AG04450 (cell line): ENCODE data around the gene PLAC8. TPM values are rescaled to one million over a fixed set of nuclear protein-coding genes. Genes with fewer than 3 reads are reported as not detected.

Source experiments
- CTCF ChIA-PET: fragments of 300-600, 350-600 bp; formaldehyde crosslinking; extraction: SDS; loops from one replicate; lab custom pipeline; 2022; ENCODE audit warnings: antibody characterized with exemption, inconsistent platforms; lab: Charles Lee
- POLR2A ChIA-PET: fragments of 350-600 bp; formaldehyde crosslinking; extraction: SDS; loops from one replicate; lab custom pipeline; 2021; ENCODE audit warnings: antibody characterized with exemption, inconsistent platforms; lab: Yijun Ruan, JAX
- DNase-seq: peaks from one replicate; pipeline ENCODE4 v3.0.0-alpha.2; 2011; ENCODE audit warnings: low read depth, low spot score
- H3K27ac ChIP-seq: one replicate; pipeline ENCODE4 v1.5.1; 2012; ENCODE audit warnings: low read depth, low read length, control low read depth
- H3K27me3 ChIP-seq: one replicate; pipeline ENCODE4 v1.6.0; 2012; ENCODE audit warnings: low read length; ENCODE audit not compliant: control insufficient read depth, insufficient read depth
- H3K4me3 ChIP-seq: 2 replicates; pipeline ENCODE4 v1.5.1; 2011; ENCODE audit warnings: mild to moderate bottlenecking, low read depth, low read length, control low read depth
- H3K9me3 ChIP-seq: 2 replicates; pipeline ENCODE4 v1.5.1; 2012; ENCODE audit warnings: low read length; ENCODE audit not compliant: control insufficient read depth, insufficient read depth
- polyA plus RNA-seq: library from polyadenylated mRNA; depleted of rRNA; stranded (reverse); fragments of >200 nt; gene quantifications from 2 replicates; pipeline ENCODE4 v1.2.3, GENCODE V29; 2011
- TF ChIP-seq, protein P1 (sequence below): IDR thresholded peaks from 2 replicates; pipeline ENCODE4 v1.5.1; 2011; ENCODE audit warnings: low read depth, low read length, control low read depth, inconsistent platforms

PLAC8 gene
- polyA plus RNA-seq, 1 experiment, result 0.11 TPM

GRCh38 chr4:83132065-83132464, 17.5 kb upstream of the PLAC8 start:
- Histone ChIP-seq H3K27me3 (no peaks in the 10 kb centered on the region), H3K27ac (no peak overlapping the region), H3K9me3 (no peaks in the 10 kb centered on the region), H3K4me3 (no peak overlapping the region)
- no peak for DNase-seq
- ChIA-PET POLR2A (no interaction called here), CTCF (interaction anchor here (1.2 kb wide), 1 partner anchor 22 kb away, joined by 7 read pairs; no protein-coding TSS in a partner anchor)
- TF ChIP-seq, protein P1, sequence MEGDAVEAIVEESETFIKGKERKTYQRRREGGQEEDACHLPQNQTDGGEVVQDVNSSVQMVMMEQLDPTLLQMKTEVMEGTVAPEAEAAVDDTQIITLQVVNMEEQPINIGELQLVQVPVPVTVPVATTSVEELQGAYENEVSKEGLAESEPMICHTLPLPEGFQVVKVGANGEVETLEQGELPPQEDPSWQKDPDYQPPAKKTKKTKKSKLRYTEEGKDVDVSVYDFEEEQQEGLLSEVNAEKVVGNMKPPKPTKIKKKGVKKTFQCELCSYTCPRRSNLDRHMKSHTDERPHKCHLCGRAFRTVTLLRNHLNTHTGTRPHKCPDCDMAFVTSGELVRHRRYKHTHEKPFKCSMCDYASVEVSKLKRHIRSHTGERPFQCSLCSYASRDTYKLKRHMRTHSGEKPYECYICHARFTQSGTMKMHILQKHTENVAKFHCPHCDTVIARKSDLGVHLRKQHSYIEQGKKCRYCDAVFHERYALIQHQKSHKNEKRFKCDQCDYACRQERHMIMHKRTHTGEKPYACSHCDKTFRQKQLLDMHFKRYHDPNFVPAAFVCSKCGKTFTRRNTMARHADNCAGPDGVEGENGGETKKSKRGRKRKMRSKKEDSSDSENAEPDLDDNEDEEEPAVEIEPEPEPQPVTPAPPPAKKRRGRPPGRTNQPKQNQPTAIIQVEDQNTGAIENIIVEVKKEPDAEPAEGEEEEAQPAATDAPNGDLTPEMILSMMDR, result no peak

DNA sequence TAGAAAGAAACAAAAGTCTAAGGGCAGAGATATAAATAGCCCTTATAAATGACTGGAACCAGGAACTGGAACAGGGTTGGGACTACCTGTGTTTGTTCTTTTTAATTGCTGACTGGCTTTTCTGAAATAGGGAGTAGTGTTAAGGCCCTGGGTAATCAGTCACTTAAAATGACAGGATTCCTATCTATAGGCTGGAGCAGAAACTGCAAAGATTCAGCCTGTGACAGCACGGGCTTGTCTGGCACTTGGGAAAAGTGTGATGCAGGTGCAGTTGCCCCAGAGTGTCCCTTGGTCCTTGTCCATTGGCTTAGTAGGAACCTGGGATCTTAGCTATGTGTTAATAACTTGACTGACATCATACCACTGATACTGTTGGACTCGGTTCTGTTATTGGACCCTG, 14.7 kb upstream of the PLAC8 start:
- CTCF ChIA-PET, result no interaction called here
- Histone ChIP-seq H3K9me3 (peaks cover 4% of the 10 kb centered on the region), H3K27ac (no peak overlapping the region), H3K4me3 (no peak overlapping the region), H3K27me3 (no peaks in the 10 kb centered on the region)
- POLR2A ChIA-PET, result no interaction called here
- no peak for DNase-seq
- TF ChIP-seq, protein P1, result no peak

- Histone ChIP-seq H3K9me3 (peaks cover 7% of the 10 kb centered on the region), H3K27ac (no peak overlapping the region), H3K27me3 (no peaks in the 10 kb centered on the region), H3K4me3 (no peak overlapping the region)
- ChIA-PET CTCF (no interaction called here), POLR2A (no interaction called here)
- peak; percentile 42 for DNase-seq
- TF ChIP-seq, protein P1, result no peak
Measured at GRCh38 chr4:83128240-83128929, 13.9 kb upstream of the PLAC8 start.

- TF ChIP-seq, protein P1, result no peak
- CTCF ChIA-PET, result interaction anchor here (0.9 kb wide), 1 partner anchor 135 kb away, joined by 3 read pairs; no protein-coding TSS in a partner anchor
- POLR2A ChIA-PET, result no interaction called here
- Histone ChIP-seq H3K27me3 (no peaks in the 10 kb centered on the region), H3K9me3 (peaks cover 7% of the 10 kb centered on the region), H3K27ac (no peak overlapping the region), H3K4me3 (no peak overlapping the region)
- no peak for DNase-seq
Measured at GRCh38 chr4:83125738-83126141, 11.2 kb upstream of the PLAC8 start.

GRCh38 chr4:83124111-83124780, 9.7 kb upstream of the PLAC8 start:
- TF ChIP-seq, protein P1, result no peak
- Histone ChIP-seq H3K27me3 (no peaks in the 10 kb centered on the region), H3K27ac (no peak overlapping the region), H3K9me3 (peaks cover 7% of the 10 kb centered on the region), H3K4me3 (no peak overlapping the region)
- DNase-seq, result no peak
- CTCF ChIA-PET, result interaction anchor here (1.8 kb wide), 1 partner anchor 14 kb away, joined by 10 read pairs; no protein-coding TSS in a partner anchor
- POLR2A ChIA-PET, result no interaction called here
